Panc1 (cell line): ENCODE measurements around the gene PPIP5K2.

Experiments
- CTCF ChIP-seq: fragments of 450-650 bp; IDR thresholded peaks from 2 replicates; pipeline ENCODE4 v1.5.1; 2017; ENCODE audit warnings: mild to moderate bottlenecking
- POLR2AphosphoS5 ChIP-seq: IDR thresholded peaks from 2 replicates; pipeline ENCODE4 v1.6.1; 2012; ENCODE audit warnings: mild to moderate bottlenecking, low read depth, low read length, moderate library complexity

GRCh38 chr5:103177543-103177942 lies 57.4 kb downstream of the PPIP5K2 start:
- TF ChIP-seq CTCF (no peak), POLR2AphosphoS5 (no peak)
